ENCODE measurements around the gene UBE3B.

The UBE3B gene

DNA sequence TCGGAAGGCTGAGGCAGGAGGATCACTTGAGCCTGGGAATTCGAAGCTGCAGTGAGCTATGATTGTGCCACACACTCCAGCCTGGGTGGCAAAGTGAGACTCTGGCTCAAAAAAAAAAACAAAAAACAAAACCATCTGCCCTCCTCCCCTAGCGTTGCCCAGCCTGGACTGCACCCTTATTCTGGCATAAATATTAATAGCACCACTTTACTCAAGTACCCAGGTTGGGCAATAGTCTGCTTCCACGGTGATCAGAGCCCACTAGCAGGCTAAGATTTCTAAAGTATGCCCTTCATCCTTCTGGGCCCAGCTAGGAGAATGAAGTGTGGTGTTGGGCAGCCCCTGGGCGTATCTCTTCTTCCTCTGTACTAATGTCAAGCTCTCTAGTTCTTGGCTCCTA lies 33.6 kb upstream of the UBE3B start:
- H3K4me3 ChIP-seq (ENCODE audit: low read length), result no peak overlapping the region
- TF ChIP-seq, protein P1, sequence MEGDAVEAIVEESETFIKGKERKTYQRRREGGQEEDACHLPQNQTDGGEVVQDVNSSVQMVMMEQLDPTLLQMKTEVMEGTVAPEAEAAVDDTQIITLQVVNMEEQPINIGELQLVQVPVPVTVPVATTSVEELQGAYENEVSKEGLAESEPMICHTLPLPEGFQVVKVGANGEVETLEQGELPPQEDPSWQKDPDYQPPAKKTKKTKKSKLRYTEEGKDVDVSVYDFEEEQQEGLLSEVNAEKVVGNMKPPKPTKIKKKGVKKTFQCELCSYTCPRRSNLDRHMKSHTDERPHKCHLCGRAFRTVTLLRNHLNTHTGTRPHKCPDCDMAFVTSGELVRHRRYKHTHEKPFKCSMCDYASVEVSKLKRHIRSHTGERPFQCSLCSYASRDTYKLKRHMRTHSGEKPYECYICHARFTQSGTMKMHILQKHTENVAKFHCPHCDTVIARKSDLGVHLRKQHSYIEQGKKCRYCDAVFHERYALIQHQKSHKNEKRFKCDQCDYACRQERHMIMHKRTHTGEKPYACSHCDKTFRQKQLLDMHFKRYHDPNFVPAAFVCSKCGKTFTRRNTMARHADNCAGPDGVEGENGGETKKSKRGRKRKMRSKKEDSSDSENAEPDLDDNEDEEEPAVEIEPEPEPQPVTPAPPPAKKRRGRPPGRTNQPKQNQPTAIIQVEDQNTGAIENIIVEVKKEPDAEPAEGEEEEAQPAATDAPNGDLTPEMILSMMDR (conservative IDR thresholded peaks at IDR 0.05; ENCODE audit: low read length), result peak; percentile 23
- DNase-seq (ENCODE audit: low read depth), result peak; percentile 61

DNA sequence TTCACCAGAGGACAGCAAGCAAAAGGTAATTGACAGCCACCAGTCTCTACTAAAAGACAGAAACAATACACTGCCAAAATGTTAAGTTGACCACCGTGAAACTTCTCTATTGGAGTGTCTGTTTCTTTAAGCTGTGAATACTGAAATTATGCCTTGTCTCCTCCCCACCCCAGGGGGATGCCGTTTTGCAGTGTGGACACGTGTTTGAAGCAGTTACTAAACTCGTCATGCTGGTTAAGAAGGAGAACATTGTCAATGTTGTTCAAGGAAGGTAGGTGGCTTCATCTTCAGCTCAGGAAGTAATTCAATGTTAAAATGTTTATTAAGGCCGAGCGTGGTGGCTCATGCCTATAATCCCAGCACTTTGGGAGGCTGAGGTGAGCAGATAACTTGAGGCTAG lies 33.2 kb upstream of the UBE3B start:
- no peak for DNase-seq (ENCODE audit: low read depth)
- TF ChIP-seq, protein P1 (conservative IDR thresholded peaks at IDR 0.05; ENCODE audit: low read length), result no peak
- no peak overlapping the region for H3K4me3 ChIP-seq (ENCODE audit: low read length)

DNA sequence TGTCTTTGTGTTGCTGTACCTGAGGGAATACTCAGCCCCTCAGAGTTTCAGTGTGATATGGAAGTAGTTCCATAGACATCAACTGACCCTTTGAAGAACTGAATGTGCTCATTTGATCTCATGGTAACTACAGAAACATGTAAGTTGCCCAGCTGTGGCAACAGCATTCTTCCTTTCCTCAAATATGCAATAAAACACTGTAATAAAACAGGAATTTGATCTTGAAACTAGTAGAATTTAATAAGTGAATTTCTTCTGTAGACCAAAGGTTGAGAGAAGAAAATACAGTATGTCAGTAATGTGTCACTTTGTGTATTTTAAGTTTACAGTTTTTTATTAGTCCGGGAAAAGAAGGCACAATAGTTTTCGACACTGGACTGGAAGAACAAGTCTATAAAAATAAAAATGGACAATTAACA lies 32.2 kb upstream of the UBE3B start:
- DNase-seq (ENCODE audit: low read depth), result peak; percentile 93
- TF ChIP-seq, protein P1 (conservative IDR thresholded peaks at IDR 0.05; ENCODE audit: low read length), result no peak
- no peak overlapping the region for H3K4me3 ChIP-seq (ENCODE audit: low read length)

DNA sequence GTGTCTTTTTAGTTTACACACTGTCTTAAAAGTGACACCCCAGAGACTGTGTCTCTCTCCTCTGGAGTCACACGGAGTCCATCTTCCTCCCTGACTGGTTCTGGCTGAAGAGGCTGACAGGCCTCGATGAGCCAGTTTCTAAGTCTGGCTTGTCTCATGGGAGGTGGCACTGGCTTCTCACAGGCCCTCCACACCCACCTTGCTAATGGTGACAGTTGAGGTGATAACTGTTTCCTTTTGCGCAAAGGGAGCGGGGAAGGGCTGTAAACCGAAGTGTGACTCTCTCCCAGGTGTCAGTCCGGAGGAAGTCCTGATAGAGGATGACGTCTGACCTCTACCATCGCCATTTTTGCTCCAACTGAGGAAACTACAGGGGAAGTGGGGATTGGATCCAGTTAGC lies 30.6 kb upstream of the UBE3B start:
- H3K4me3 ChIP-seq (ENCODE audit: low read length), result no peak overlapping the region
- TF ChIP-seq, protein P1 (conservative IDR thresholded peaks at IDR 0.05; ENCODE audit: low read length), result no peak
- no peak for DNase-seq (ENCODE audit: low read depth)

DNA sequence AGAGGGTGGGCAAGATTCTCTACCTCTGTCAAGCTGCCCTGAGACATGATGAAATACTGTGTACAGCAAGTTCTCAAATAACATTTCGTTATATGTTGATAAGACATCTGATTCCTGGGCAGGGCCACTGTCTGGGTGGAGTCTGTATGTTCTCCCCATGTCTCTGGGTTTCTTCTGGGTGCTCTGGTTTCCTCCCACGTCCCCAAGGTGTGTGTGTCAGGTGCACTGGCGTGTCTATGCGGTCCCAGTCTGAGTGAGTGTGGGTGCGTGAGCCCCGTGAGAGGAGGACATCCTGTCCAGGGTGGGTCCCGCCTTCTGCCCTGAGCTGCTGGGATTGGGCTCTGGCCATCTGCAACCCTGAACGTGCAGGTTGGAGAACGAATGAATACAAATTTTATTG lies 30.0 kb upstream of the UBE3B start:
- no peak overlapping the region for H3K4me3 ChIP-seq (ENCODE audit: low read length)
- TF ChIP-seq, protein P1 (conservative IDR thresholded peaks at IDR 0.05; ENCODE audit: low read length), result no peak
- no peak for DNase-seq (ENCODE audit: low read depth)

DNA sequence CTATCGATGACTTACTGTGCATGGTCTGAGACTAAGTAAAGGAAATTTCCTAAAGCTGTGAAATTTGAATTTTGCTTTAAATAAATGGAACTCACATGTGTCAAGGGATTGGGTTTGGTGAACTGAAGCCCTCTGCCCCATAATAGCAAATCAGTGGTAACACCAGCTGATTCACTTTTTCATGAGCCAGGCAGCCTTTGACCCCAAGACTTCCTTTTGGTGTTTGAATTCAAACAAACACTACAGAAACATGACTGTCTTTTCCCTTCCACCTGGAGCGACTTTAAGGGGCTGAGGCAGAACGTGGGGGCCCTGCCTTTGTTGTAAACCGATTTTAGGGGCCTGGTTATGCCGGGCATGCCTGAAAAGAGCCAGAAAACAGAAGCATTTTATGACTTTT lies 29.2 kb upstream of the UBE3B start:
- DNase-seq (ENCODE audit: low read depth), result no peak
- no peak overlapping the region for H3K4me3 ChIP-seq (ENCODE audit: low read length)
- TF ChIP-seq, protein P1 (conservative IDR thresholded peaks at IDR 0.05; ENCODE audit: low read length), result no peak

DNA sequence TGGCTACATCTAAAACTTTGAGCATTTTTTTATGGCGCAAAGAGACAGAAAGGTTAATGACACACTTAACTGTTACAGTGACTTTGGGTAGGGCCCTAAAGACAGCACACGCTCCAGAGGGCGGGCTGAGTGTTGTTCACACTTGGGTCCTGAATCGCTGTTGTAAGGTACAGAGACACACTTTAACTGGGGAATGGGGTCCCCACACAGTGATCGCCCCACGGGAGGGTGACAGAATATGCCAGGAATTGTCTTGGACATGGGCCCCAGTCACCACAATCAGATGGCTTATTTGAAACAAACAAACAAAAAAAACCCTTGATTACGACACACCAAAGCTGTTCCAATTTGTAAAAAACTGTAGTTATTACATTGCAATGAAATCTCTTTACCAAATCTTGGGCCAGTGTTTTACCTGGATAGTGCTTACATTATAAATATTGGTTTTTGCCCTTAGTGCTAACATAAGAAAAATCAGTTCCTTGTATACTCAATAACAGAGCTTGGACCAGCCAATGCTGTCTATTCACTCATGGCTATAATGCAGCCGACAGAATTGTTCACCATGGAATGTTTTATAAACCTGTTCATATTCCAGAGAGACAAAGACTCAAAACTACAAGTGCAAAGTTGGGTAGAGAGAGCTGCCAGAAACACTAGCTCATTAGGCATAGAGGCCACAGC lies 28.6 kb upstream of the UBE3B start:
- H3K4me3 ChIP-seq (ENCODE audit: low read length), result no peak overlapping the region
- DNase-seq (ENCODE audit: low read depth), result peak; percentile 47
- TF ChIP-seq, protein P1 (conservative IDR thresholded peaks at IDR 0.05; ENCODE audit: low read length), result no peak

Data from AG10803 (cell line).